ENCODE measurements around the gene GABBR2.

DNA sequence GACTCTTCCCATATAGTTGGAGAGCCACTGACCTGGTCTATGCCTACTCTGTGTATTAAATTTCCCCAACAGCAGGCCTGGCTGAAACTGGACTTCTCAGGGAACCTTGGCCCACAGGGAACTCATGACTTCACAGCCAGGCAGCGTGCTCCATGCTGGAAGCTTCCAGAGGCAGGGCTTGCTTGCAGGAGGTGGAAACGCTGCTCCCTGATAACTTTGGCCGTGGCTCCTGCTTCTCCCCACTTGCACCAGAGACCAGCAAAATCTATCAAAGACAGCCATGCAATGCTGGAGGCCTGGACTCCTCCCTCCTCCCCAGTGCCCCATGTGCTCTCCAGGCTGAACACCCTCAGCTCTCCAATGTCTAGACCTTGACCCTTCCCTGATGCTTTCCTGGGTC is 137.1 kb downstream of the GABBR2 start:
- TF ChIP-seq, protein P1, sequence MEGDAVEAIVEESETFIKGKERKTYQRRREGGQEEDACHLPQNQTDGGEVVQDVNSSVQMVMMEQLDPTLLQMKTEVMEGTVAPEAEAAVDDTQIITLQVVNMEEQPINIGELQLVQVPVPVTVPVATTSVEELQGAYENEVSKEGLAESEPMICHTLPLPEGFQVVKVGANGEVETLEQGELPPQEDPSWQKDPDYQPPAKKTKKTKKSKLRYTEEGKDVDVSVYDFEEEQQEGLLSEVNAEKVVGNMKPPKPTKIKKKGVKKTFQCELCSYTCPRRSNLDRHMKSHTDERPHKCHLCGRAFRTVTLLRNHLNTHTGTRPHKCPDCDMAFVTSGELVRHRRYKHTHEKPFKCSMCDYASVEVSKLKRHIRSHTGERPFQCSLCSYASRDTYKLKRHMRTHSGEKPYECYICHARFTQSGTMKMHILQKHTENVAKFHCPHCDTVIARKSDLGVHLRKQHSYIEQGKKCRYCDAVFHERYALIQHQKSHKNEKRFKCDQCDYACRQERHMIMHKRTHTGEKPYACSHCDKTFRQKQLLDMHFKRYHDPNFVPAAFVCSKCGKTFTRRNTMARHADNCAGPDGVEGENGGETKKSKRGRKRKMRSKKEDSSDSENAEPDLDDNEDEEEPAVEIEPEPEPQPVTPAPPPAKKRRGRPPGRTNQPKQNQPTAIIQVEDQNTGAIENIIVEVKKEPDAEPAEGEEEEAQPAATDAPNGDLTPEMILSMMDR (IDR thresholded peaks at IDR 0.05), result no peak
- no peak for TF ChIP-seq POLR2A (IDR thresholded peaks at IDR 0.05)

All from uterus (tissue), 2 donors.